ENCODE measurements around the gene VWA5B2.

DNA sequence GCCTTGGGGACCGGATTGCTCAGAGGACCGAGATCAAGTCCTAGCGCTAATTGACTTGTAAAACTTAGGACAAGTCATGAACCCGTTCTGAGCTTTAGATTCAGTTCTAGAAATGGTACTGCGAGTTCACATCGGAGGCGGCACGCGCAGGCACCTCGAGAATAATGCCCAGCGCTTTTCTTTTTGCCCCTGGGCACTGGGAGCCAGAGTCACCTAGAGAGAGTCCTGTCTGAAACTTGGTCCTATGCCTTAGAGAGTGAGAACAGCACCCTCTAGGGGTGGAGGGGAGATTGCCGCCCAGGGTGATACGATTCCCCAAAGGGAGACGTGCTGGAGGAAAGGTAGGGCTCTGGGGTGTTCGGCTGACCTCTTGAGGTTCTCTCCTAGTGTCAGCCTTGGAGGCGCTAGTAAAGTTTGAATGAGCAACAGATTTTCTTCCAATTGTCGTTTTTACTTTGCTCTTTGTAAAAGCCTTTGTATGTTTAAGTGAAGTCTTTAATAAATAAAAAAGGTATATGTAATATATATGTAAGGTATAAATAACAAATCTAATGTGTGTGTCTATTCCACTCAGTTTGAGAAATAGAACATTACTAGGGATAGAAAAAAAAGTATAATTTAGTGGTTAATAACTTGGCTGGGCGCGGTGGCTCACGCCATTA, 20.9 kb downstream of the VWA5B2 start:
- TF ChIP-seq, protein P1, sequence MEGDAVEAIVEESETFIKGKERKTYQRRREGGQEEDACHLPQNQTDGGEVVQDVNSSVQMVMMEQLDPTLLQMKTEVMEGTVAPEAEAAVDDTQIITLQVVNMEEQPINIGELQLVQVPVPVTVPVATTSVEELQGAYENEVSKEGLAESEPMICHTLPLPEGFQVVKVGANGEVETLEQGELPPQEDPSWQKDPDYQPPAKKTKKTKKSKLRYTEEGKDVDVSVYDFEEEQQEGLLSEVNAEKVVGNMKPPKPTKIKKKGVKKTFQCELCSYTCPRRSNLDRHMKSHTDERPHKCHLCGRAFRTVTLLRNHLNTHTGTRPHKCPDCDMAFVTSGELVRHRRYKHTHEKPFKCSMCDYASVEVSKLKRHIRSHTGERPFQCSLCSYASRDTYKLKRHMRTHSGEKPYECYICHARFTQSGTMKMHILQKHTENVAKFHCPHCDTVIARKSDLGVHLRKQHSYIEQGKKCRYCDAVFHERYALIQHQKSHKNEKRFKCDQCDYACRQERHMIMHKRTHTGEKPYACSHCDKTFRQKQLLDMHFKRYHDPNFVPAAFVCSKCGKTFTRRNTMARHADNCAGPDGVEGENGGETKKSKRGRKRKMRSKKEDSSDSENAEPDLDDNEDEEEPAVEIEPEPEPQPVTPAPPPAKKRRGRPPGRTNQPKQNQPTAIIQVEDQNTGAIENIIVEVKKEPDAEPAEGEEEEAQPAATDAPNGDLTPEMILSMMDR (IDR thresholded peaks at IDR 0.05), result peak; percentile 64 to 92 (median 89)
- TF ChIP-seq EP300 (IDR thresholded peaks at IDR 0.05) (no peak), POLR2A (IDR thresholded peaks at IDR 0.05) (no peak)

All from tibial nerve (tissue), 4 donors.